HEK293T (cell line): ENCODE results near the gene NEK5.
A peak's percentile ranks its signal among the peaks of the same experiment; 100 is the strongest.

Experiments used
- CTCF ChIA-PET: fragments of 350-600 bp; formaldehyde crosslinking; extraction: SDS; loops from one replicate; lab custom pipeline; 2021; ENCODE audit warnings: antibody characterized with exemption, inconsistent platforms; lab: Yijun Ruan, JAX
- POLR2A ChIA-PET: fragments of 350-600 bp; formaldehyde crosslinking; extraction: SDS; loops from one replicate; lab custom pipeline; 2020; ENCODE audit warnings: antibody characterized with exemption, inconsistent platforms; lab: Yijun Ruan, JAX
- DNase-seq: peaks from one replicate; pipeline ENCODE4 v3.0.0; 2012; ENCODE audit warnings: mixed read lengths; ENCODE audit errors: extremely low spot score
- ARNT ChIP-seq: fragments of 450-650 bp; IDR thresholded peaks from 2 replicates; pipeline ENCODE4 v1.6.1; 2017; ENCODE audit warnings: mild to moderate bottlenecking
- CTBP1 ChIP-seq: fragments of 450-650 bp; IDR thresholded peaks from 2 replicates; pipeline ENCODE4 v1.6.1; 2016; ENCODE audit warnings: borderline replicate concordance
- ELF4 ChIP-seq: fragments of 450-650 bp; IDR thresholded peaks from 2 replicates; pipeline ENCODE4 v1.6.1; 2017; ENCODE audit warnings: antibody characterized with exemption
- FOXK2 ChIP-seq: fragments of 450-650 bp; IDR thresholded peaks from 2 replicates; pipeline ENCODE4 v1.6.1; 2016; ENCODE audit warnings: mild to moderate bottlenecking
- FOXM1 ChIP-seq: fragments of 450-650 bp; IDR thresholded peaks from 2 replicates; pipeline ENCODE4 v1.6.1; 2017; ENCODE audit warnings: mild to moderate bottlenecking, borderline replicate concordance
- HDGF ChIP-seq: fragments of 450-650 bp; IDR thresholded peaks from 2 replicates; pipeline ENCODE4 v1.6.1; 2017; ENCODE audit warnings: antibody characterized with exemption, borderline replicate concordance
- L3MBTL2 ChIP-seq: fragments of 450-650 bp; conservative IDR thresholded peaks from 2 replicates; pipeline ENCODE4 v1.6.1; 2016; ENCODE audit warnings: mild to moderate bottlenecking
- LEF1 ChIP-seq: fragments of 450-650 bp; IDR thresholded peaks from 2 replicates; pipeline ENCODE4 v1.6.1; 2017; ENCODE audit warnings: mild to moderate bottlenecking, borderline replicate concordance
- NFRKB ChIP-seq: fragments of 450-650 bp; IDR thresholded peaks from 2 replicates; pipeline ENCODE4 v1.6.1; 2016; ENCODE audit warnings: mild to moderate bottlenecking, moderate library complexity
- PKNOX1 ChIP-seq: fragments of 450-650 bp; IDR thresholded peaks from 2 replicates; pipeline ENCODE4 v1.6.1; 2016
- SP1 ChIP-seq: fragments of 450-650 bp; IDR thresholded peaks from 2 replicates; pipeline ENCODE4 v1.6.1; 2017
- ZNF384 ChIP-seq: fragments of 450-650 bp; IDR thresholded peaks from 2 replicates; pipeline ENCODE4 v1.6.1; 2016

NEK5 gene

GRCh38 chr13:51995677-51996551, 133.0 kb downstream of the NEK5 start:
- POLR2A ChIA-PET, result no interaction called here
- CTCF ChIA-PET, result no interaction called here
- TF ChIP-seq CTBP1 (0 out of 2 replicates have a peak, but pooled peaks have one; percentile 24), L3MBTL2 (0 out of 2 replicates have a peak, but pooled peaks have one; percentile 14), LEF1 (no peak), ELF4 (no peak)
- DNase-seq, result peak; percentile 53

- no peak for DNase-seq
- TF ChIP-seq CTBP1, result no peak
- TF ChIP-seq FOXK2, result no peak
- no peak for TF ChIP-seq ZNF384
- TF ChIP-seq NFRKB, result no peak
- no peak for TF ChIP-seq LEF1
- no peak for TF ChIP-seq ELF4
- no peak for TF ChIP-seq ARNT
- no peak for TF ChIP-seq PKNOX1
- no peak for TF ChIP-seq FOXM1
- no peak for TF ChIP-seq SP1
- no peak for TF ChIP-seq HDGF
- POLR2A ChIA-PET, result no interaction called here
- CTCF ChIA-PET, result no interaction called here
These were observed 135.2 kb downstream of the NEK5 start for GRCh38 chr13:51993713-51994112.

GRCh38 chr13:51988988-51989618, 139.8 kb downstream of the NEK5 start:
- ChIA-PET POLR2A (no interaction called here), CTCF (no interaction called here)
- no peak for DNase-seq
- TF ChIP-seq FOXK2, result no peak
- no peak for TF ChIP-seq ZNF384
- no peak for TF ChIP-seq L3MBTL2
- TF ChIP-seq HDGF, result no peak
- TF ChIP-seq FOXM1, result no peak
